ENCODE results near the gene SPACA9. TPM values are rescaled to one million over a fixed set of nuclear protein-coding genes. Genes with fewer than 3 reads are reported as not detected.

SPACA9 gene
- total RNA-seq, 2 donors from 2014 or later, result 0.95 to 1.3 TPM

DNA sequence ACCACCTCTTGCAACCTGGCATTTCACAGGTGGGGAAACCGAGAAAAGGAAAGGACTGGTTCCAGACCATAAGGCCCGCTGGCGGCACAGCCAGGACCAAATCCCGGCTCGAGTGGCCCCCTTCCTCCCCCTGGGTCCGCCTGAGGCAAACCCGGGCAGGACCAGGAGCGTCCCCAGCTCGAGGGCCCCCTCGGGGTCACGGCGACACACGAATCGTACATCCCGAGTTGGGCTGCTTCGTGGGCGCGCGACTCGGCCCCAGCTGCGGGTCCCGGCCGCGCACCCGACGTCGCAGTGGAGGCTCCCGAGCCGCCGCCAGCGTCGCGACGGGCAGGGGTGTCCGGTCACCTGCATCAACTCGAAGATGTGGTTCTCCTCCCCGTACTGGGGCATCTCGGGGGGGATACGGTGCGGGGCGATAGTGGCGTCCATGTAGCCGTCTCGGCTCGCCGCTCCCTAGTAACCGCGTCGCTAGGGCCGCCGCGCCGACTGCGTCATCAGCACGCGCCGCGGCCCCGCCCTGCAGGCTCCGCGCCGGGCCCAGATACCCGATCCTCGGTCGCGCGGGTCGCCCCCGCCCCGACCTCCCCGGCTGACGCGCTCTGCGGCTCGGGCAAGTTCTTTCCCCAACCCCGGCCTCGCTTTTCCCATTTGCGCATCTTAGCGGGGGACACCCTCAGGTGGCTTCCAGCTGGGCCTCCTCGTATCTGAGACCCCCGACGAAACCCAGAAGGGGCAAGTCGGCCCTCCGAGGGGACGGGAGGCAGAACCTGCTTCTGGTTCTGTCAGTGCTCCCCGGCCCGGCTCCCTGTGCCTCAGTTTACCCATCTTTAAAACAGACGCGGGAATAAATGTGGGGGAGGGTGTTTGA is 639 bp upstream of the SPACA9 start, which contains the start of gene AK8:
AK8 (minus strand) TSS at position 461 of the 871 bp plus-strand sequence; CDS start at position 432, 29 bp downstream.
- Mint-ChIP-seq H3K36me3 (ENCODE audit: low read depth) (no peaks in the 10 kb centered on the region), H3K4me3 (peak within 1 kb of the TSS; percentile 76), H3K27ac (peak within 1 kb of the TSS; percentile 73), H3K4me1 (peaks cover 6% of the 10 kb centered on the region), H3K27me3 (no peaks in the 10 kb centered on the region), H3K9me3 (no peaks in the 10 kb centered on the region)
- ATAC-seq (replicated peaks), result peak; percentile 88

DNA sequence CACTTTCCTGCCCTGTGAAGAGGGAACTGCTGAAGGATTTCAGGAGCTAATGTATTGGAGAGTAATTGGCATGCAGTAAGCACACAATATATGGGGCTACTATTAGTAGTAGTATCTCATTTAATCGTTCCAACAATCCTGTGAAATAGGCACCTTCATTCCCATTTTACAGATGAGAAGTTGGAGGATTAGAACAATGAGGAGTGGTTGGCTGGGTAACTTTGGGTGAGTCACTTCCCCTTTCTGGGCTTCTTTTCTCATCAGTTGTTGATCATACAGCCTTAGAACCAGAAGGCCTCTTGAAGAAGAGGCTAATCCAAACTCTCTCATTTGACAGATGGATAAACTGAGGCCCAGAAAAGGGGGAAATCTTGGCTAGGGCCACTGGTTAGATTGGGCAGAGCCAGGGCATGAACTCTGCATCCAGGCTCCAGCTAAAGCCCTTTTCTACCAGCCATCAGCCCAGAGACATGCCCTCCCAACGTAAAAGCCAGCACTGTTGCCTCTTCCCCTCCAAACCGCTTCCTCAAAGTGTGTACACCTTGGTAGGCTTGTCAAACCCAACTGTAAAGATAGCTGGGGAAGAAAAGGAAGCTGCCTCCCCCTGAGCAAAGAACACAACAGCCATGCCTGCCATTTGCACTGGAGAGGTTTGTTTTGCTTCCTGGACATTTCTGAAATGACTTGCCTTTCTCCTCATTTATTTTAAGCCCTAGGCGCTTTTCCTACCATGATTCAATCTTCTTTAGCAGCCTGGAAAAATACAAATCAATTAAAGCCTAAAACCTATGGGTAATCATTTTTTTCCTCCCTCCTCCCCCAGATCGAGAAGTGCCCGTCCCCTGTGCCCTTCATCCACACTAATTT is 992 bp downstream of the SPACA9 start:
- peak overlapping the region; percentile 76 for H3K4me3 Mint-ChIP-seq
- H3K36me3 Mint-ChIP-seq (ENCODE audit: low read depth), result no peaks in the 10 kb centered on the region
- no peaks in the 10 kb centered on the region for H3K27me3 Mint-ChIP-seq
- no peaks in the 10 kb centered on the region for H3K9me3 Mint-ChIP-seq
- no peaks in the 10 kb centered on the region for H3K4me1 Mint-ChIP-seq
- no peak for ATAC-seq (replicated peaks)
- H3K27ac Mint-ChIP-seq, result peak overlapping the region; percentile 73

DNA sequence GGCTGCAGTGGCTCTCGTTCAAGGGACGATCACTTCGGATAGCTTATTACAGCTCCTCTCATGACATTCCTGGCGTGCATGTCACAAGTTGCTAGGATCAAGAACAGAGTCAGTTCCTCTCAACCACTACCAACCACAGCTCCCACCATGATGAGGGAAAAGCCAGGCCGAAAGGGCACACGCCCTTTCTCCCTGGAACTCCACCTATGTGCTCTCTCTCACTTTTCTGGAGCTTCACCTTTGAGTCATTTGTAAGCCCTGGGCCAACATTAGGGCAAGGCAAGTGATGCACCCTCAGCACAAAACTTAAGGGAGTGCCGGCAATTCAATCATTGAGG is 1.6 kb downstream of the SPACA9 start:
- Mint-ChIP-seq H3K27ac (no peak overlapping the region), H3K9me3 (no peaks in the 10 kb centered on the region), H3K4me1 (no peaks in the 10 kb centered on the region), H3K27me3 (no peaks in the 10 kb centered on the region), H3K4me3 (no peak overlapping the region), H3K36me3 (ENCODE audit: low read depth) (no peaks in the 10 kb centered on the region)
- ATAC-seq (replicated peaks), result no peak

DNA sequence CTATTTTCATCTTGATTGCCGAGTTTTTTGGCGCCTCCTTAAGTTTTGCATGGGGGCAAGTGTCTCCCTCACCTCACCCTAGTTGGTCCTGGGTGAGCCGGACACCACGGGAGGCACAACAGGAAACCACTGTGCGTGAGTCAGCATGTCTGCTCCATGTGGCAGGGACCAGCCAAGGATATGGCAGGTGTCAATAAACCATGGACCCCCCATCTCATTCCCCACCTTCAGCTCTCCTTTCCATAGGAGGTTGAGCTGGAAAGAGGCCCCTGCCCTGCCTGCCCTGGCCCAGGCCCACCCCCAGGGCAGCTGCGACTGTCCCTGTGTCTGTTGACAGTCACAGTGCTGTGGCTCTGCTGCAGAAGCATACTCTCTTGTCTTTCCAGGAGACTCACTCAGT is 3.1 kb downstream of the SPACA9 start:
- Mint-ChIP-seq H3K36me3 (ENCODE audit: low read depth) (no peaks in the 10 kb centered on the region), H3K4me1 (no peaks in the 10 kb centered on the region), H3K27me3 (no peaks in the 10 kb centered on the region), H3K9me3 (no peaks in the 10 kb centered on the region), H3K27ac (no peak overlapping the region), H3K4me3 (no peak overlapping the region)
- no peak for ATAC-seq (replicated peaks)

DNA sequence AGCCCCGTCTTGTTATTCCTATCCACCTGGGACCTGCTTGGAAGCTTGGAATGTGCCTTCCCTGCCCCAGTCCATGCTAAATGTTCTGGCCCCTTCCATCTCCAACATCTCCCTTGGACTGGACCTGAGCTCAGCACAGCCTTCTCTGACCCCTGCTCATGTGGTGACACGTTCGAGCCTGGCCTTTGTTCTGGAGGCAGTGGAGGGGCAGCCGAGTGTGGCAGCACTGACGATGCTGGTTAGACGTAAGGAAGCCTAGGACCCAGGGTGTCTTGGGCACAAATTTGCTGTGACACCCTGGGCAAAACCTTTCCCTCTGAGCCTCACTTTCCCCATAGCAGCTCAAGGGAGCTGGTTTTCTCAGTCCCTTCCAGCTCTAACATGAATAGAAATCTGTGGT is 3.9 kb downstream of the SPACA9 start:
- ATAC-seq (replicated peaks), result no peak
- Mint-ChIP-seq H3K27ac (no peak overlapping the region), H3K9me3 (no peaks in the 10 kb centered on the region), H3K4me1 (no peaks in the 10 kb centered on the region), H3K27me3 (no peaks in the 10 kb centered on the region), H3K4me3 (no peak overlapping the region), H3K36me3 (ENCODE audit: low read depth) (no peaks in the 10 kb centered on the region)

DNA sequence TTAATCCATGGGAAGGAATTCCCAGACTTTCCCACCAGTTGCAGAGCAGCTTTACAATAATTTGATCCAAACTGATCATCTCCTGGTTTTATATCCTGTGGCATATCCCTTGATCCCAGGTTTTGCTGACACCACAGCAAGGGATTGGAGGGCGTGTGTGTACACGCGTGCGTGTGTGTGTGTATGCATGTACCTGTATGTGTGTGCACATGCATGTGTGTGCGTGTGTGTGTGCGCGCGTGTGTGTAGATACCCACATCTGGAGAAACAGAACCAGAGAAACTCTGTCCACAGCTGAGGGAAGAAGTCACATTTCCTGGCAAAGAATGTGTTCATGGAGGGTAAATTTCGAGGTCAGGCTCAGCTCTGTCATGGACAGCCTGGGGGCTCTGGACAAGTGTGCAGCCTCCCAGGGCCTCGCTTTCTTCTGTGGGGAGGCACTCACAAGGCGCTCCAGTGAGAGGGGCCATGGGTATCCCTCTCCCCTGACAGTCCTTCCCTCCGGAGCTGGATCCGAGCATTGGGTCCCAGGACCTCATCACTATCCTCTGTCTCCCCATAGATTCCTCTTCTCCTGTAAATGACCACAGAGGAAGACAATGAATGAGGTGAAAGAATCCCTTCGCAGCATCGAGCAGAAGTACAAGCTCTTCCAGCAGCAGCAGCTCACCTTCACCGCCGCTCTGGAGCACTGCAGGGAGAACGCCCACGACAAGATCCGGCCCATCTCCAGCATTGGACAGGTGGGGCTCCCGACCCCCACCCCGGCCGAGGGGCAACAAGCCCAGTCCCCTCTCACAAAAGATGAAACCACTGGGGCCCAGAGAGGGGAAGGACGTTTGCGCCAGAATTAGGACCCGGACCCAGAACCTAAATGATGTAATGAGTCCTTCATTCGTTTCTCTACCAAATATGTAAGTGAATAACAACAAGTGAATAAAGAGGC is 4.9 kb downstream of the SPACA9 start:
- Mint-ChIP-seq H3K9me3 (no peaks in the 10 kb centered on the region), H3K4me3 (no peak overlapping the region), H3K36me3 (ENCODE audit: low read depth) (no peaks in the 10 kb centered on the region), H3K4me1 (no peaks in the 10 kb centered on the region), H3K27ac (no peak overlapping the region), H3K27me3 (no peaks in the 10 kb centered on the region)
- ATAC-seq (replicated peaks), result no peak

DNA sequence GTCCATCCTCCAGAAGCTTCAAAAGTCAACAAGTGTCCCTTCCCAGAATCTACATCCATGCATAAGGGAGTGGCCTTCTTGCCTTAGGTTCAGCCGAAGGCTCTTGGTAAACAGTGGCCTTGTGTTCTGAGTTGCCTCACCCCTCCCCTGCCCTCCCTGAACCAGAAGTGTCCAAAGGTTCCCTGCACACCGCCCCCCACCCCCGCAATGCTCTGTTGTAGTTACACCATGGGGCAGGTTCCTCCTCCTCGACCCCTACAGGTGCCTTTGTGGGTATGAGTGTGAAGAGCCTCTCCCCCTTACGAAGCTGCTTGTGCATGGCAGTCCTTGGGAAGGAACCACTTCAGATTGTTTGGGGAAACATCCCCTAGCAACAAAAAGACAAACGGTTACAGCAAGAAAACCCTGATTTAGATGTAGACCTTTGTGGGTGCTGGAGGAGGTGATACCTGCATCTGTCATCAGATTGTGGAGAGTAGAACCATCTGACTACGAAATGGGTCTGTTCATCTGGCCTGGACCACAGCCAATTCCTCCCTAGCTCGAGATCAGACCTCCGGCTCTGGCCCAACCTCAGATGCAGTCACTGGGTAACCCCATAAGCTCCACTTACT is 7.1 kb downstream of the SPACA9 start:
- Mint-ChIP-seq H3K27ac (no peak overlapping the region), H3K4me3 (no peak overlapping the region), H3K27me3 (no peaks in the 10 kb centered on the region), H3K36me3 (ENCODE audit: low read depth) (no peaks in the 10 kb centered on the region), H3K4me1 (no peaks in the 10 kb centered on the region), H3K9me3 (no peaks in the 10 kb centered on the region)
- no peak for ATAC-seq (replicated peaks)

DNA sequence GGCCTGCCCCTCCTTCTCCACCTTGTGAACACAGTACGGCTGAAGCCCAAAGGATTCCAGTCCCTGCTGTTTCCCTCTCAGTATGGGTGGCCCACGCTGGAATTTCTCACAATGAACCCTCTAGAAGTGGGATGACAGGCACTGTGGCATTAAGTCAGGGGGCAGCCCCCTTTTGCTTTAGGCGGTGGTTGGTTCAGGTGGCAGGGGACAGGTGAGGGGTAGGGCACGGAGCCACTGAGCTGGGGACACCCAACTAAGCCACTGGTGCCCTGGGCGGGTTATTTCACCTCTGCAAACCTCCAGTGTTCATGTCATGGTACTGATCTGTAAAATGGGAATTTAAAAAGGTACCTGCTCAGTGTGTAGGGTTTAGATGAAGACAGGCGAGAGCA is 7.6 kb downstream of the SPACA9 start:
- ATAC-seq (replicated peaks), result no peak
- no peaks in the 10 kb centered on the region for H3K27me3 Mint-ChIP-seq
- no peaks in the 10 kb centered on the region for H3K36me3 Mint-ChIP-seq (ENCODE audit: low read depth)
- H3K4me1 Mint-ChIP-seq, result no peaks in the 10 kb centered on the region
- H3K4me3 Mint-ChIP-seq, result no peak overlapping the region
- no peaks in the 10 kb centered on the region for H3K9me3 Mint-ChIP-seq
- H3K27ac Mint-ChIP-seq, result no peak overlapping the region

DNA sequence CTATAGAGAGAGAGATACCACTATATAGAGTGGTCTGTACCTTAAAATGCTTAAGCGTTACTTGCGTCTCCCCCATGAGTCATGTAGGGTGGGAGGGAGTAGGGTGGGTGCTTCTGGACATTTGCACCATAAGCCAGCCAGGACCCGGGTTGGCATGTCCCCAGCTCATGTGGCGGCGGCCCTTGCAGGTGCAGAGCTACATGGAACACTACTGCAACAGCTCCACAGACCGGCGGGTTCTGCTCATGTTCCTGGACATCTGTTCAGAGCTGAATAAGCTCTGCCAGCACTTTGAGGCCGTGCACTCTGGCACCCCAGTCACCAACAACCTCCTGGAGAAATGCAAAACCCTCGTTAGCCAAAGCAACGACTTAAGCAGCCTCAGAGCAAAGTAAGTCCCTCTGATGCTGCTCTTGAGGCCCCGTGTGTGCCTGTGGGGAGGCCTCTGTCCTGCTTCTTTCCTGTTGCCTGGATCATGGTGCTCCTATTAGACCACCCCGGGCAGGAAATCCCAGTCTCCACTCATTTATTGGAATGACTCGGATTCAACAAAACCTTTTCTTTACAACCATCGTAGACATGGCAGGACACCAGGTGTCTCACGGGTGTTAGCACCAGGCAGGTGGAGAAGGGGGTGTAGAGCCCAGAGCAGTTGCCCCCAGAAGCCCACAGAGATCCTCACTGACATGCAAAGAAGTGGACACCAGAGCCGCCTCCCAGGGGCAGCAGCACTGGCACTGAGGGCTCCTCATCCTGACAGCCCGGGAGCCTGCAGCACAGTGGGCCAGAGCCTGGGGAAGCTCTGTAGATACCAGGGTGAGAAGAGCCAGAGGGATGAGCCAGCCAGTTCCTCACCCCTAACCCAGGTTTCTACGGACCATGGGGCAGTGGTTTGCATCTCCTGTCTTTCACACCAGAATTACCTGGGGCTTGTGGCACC is 8.8 kb downstream of the SPACA9 start:
- no peaks in the 10 kb centered on the region for H3K36me3 Mint-ChIP-seq (ENCODE audit: low read depth)
- H3K9me3 Mint-ChIP-seq, result no peaks in the 10 kb centered on the region
- no peaks in the 10 kb centered on the region for H3K4me1 Mint-ChIP-seq
- no peak overlapping the region for H3K4me3 Mint-ChIP-seq
- no peaks in the 10 kb centered on the region for H3K27me3 Mint-ChIP-seq
- no peak for ATAC-seq (replicated peaks)
- H3K27ac Mint-ChIP-seq, result no peak overlapping the region

DNA sequence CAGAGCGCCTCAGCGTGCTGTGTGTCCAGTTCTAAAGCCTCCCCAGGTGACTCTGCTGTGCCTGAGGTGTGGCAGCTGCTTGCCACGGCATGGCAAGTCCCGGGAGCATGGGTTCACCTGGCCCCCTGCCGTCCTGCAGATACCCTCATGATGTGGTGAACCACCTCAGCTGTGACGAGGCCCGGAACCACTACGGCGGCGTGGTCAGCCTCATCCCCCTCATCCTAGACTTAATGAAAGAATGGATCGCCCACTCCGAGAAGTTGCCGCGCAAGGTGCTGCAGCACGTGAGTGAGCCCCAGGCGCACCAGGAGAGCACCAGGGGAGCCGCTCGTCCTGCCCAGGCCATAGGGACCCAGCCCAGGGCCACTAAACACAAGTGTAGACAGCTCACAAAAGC is 9.5 kb downstream of the SPACA9 start:
- no peaks in the 10 kb centered on the region for H3K4me1 Mint-ChIP-seq
- no peak overlapping the region for H3K27ac Mint-ChIP-seq
- H3K27me3 Mint-ChIP-seq, result no peaks in the 10 kb centered on the region
- H3K4me3 Mint-ChIP-seq, result no peak overlapping the region
- ATAC-seq (replicated peaks), result no peak
- no peaks in the 10 kb centered on the region for H3K9me3 Mint-ChIP-seq
- H3K36me3 Mint-ChIP-seq (ENCODE audit: low read depth), result peaks cover 3% of the 10 kb centered on the region

DNA sequence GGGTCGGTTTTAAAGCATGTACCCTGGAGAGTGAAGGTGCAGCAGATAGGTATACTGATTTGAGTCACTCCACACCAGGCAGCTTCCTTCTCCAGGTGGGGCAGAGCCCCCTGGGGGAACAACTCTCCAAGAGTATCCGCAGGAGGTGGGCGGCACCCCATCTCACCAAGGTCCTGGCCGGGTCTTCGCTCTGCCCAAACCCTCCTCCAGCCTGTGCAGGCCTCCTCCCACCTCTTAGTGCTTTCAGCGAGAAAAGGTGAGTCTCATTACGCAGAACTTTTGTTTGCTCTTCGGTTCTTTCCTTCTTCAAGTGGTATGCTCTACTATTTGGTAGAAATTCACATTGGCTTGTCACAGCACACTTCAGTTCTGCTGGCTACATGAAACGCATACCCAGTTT is 13.7 kb downstream of the SPACA9 start:
- Mint-ChIP-seq H3K4me3 (no peak overlapping the region), H3K27me3 (no peaks in the 10 kb centered on the region), H3K36me3 (ENCODE audit: low read depth) (peaks cover 31% of the 10 kb centered on the region), H3K9me3 (no peaks in the 10 kb centered on the region), H3K27ac (no peak overlapping the region), H3K4me1 (no peaks in the 10 kb centered on the region)
- no peak for ATAC-seq (replicated peaks)

DNA sequence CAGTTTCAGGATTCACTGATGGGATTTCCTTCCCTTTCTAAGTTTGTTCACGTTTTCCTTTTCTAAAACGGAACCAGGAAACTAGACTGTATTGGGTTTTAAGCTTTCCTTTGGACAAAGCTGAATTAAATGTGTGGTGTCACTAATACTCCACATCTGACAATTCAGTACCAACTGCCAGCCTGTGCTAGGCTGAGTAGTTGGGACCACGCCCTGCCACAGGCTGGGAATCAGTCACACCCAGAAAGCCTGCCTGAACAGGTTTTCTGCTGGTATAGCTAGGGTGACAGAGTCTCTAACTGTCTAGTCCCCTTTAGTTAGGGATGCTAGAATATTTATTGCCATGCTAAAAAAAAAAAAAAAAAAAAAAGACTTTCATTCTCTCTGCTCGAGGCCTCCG is 15.6 kb downstream of the SPACA9 start:
- peaks cover 50% of the 10 kb centered on the region for H3K36me3 Mint-ChIP-seq (ENCODE audit: low read depth)
- H3K27ac Mint-ChIP-seq, result no peak overlapping the region
- ATAC-seq (replicated peaks), result no peak
- no peaks in the 10 kb centered on the region for H3K9me3 Mint-ChIP-seq
- H3K4me1 Mint-ChIP-seq, result no peaks in the 10 kb centered on the region
- no peak overlapping the region for H3K4me3 Mint-ChIP-seq
- no peaks in the 10 kb centered on the region for H3K27me3 Mint-ChIP-seq
